SJSA1 (cell line): Measurements from ENCODE around the gene NEURL1. TPM values are rescaled to one million over a fixed set of nuclear protein-coding genes. Genes with fewer than 3 reads are reported as not detected.
A peak's percentile ranks its signal among the peaks of the same experiment; 100 is the strongest.
"Not testable (repeated sequence)": the region's sequence is repeated elsewhere in the genome, so short reads cannot be mapped to it uniquely, and the experiment has no call there.

Experiments
- DNase-seq, 2 experiments: peaks; one replicate each; pipeline ENCODE4 v3.0.0-alpha.2; 2015 to 2020; ENCODE audit warnings: low spot score in 2 of 2, low read depth in 1 of 2
- H3K27ac ChIP-seq: fragments of 250-450 bp; sonication (Bioruptor Pico); 2 replicates; pipeline ENCODE4 v1.5.1; 2020; ENCODE audit warnings: mild to moderate bottlenecking, moderate library complexity
- H3K27me3 ChIP-seq: fragments of 250-450 bp; sonication (Bioruptor Pico); replicated peaks from 2 replicates; pipeline ENCODE4 v1.5.1; 2020; ENCODE audit warnings: mild to moderate bottlenecking, moderate library complexity
- H3K36me3 ChIP-seq: fragments of 250-450 bp; sonication (Bioruptor Pico); 2 replicates; pipeline ENCODE4 v1.5.1; 2020; ENCODE audit warnings: mild to moderate bottlenecking
- H3K4me1 ChIP-seq: fragments of 250-450 bp; sonication (Bioruptor Pico); replicated peaks from 2 replicates; pipeline ENCODE4 v1.6.1; 2021; ENCODE audit warnings: mild to moderate bottlenecking
- H3K4me3 ChIP-seq: fragments of 250-450 bp; sonication (Bioruptor Pico); 2 replicates; pipeline ENCODE4 v1.5.1; 2020; ENCODE audit warnings: mild to moderate bottlenecking
- H3K9me3 ChIP-seq: fragments of 250-450 bp; sonication (Bioruptor Pico); replicated peaks from 2 replicates; pipeline ENCODE4 v1.5.1; 2020; ENCODE audit warnings: mild to moderate bottlenecking
- total RNA-seq: library from RNA; depleted of rRNA; stranded (reverse); fragments of >200 nt; shearing (Covaris generic); gene quantifications from 2 replicates; pipeline ENCODE4 v1.2.3, GENCODE V29; 2014

NEURL1 gene
- total RNA-seq, 1 experiment from 2014 or later = not detected

DNA sequence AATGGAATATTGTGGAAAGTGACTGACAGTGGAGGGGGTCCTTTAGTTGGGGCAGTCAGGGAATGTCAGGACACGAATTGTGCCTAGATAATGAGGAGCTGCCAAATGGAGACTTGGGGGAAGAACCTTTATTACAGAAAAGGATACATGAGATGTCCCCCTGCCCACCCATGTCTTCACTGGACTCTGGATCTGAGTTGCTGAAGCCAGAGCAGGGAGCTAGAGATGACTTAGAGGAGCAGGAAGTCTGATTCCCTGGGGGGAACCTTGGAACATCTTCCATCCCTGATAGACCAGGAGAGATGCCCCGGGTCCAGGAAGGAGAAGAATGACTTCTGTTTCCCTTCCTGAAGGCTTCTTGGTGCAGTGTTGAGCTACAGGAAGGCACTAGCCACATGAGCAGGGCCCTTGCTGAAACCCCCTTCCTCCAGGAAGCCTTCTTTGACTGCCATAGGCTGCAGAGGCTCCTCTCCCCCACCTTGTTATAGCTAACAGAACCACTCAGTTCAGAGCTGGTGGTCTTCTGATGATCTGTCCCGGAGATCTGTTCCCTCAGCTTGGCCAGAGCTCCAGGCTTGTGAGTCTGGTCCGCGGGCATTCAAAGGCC is 747 bp upstream of the NEURL1 start:
- Histone ChIP-seq H3K4me1 (peaks cover 22% of the 10 kb centered on the region), H3K27ac (no peak overlapping the region), H3K9me3 (0 out of 2 replicates have a peak, but pooled peaks cover 3% of the 10 kb centered on the region), H3K36me3 (no peaks in the 10 kb centered on the region), H3K27me3 (peaks cover 56% of the 10 kb centered on the region), H3K4me3 (no peak overlapping the region)
- no peak for DNase-seq

DNA sequence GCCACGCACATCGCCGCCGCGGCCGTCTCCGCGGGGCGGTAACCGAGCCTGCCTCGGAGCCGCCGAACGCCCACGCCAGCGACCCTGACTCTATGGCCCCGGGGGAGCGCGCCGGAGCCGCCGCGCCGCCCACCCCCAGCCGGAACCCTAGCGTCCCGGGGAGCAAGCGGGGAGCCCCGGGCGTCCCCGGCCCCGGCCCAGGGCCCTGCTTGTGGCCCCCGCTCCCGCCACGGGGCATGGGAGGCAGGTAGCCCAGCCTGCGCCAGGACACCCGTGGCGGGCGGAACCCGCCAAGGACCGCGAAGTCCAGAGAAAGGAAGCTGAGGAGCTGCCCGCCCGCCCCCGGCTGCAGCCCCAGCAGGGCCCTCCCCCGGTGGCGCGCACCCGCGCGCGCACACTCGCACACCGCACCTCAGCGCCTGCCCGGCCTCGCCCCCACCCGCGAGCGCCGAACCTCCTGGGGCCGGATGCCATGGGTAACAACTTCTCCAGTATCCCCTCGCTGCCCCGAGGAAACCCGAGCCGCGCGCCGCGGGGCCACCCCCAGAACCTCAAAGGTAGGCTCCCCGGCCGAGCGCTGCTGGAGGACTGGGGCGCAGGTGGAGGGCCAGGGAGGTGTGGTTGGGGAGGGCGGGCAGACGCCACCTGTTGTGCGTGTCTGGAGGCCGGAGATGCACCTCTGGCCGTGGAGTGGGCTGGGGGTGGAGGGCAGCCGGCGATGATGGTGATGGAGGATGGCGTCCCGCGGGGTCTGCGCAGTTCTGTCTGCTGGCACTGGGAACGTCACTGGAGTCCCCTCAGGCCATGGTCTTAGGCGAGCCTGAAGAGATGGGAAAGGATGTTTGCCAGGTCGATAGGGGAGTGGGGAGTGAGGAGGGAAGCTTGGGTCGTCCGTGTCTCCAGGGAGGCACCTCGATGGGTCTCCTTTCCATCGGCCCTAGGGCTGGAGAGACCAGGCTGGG is 692 bp downstream of the NEURL1 start:
- Histone ChIP-seq H3K27me3 (peaks cover 67% of the 10 kb centered on the region), H3K27ac (no peak overlapping the region)

DNA sequence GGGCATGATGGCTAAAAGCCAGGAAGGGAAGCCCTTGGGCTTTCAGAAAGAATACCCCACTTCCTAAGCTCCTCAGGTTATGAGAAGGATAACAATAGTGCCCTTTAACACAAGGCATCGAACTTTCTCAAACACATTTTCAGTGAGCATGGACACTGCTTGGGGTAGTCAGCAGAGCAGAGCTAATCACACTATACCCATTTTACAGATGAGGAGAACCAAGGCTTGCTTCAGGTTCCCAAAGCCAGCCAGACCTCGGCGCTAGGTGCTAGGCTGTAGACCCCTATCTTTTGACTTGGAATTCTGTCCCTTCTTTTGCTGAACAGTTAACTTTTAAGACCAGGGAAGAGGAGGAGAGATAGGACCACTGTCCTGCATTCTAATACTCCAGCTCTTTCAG is 1.8 kb downstream of the NEURL1 start:
- Histone ChIP-seq H3K9me3 (0 out of 2 replicates have a peak, but pooled peaks cover 3% of the 10 kb centered on the region), H3K27me3 (peaks cover 75% of the 10 kb centered on the region), H3K27ac (no peak overlapping the region), H3K4me1 (peaks cover 22% of the 10 kb centered on the region), H3K36me3 (no peaks in the 10 kb centered on the region), H3K4me3 (no peak overlapping the region)
- DNase-seq = no peak

More for the DNA sequence above, 692 bp downstream of the NEURL1 start:
- peaks cover 22% of the 10 kb centered on the region for H3K4me1 ChIP-seq
- H3K4me3 ChIP-seq = no peak overlapping the region
- no peak for DNase-seq
- 0 out of 2 replicates have a peak, but pooled peaks cover 3% of the 10 kb centered on the region for H3K9me3 ChIP-seq
- no peaks in the 10 kb centered on the region for H3K36me3 ChIP-seq

DNA sequence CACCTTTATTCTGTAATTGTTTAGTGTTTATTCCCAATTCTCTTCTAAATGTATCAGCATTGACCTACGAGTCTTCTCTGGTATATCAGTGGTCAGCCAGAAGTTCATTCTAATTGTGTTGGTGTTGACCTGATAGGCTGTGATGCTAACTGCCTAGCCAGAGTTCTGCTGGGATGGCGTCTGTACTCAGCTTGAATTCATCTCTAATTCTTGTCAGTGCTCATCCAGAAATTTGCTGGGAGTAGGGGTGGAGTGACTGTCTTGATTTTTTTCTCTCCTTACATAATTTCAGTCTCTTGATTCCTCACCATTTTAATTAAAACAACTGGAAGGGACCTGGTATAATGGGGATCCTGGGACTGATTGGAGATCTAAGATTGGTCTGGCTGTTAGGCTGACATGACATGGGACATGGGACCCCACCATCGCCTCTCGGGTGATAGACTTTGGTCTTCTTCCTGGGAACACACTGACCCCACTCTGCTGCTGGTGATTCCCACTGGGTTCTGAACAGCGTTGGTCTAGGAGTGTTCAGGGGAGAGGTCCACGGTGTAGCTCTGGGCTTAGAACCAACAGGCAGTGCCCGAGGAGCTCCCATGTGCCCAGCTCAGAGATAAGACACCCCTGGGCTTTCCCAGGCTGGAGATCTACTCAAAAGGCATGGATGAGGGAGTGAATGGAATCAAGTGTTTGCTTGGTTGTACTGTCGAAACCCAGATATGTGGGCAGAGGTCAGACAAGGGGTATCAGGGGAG is 3.8 kb downstream of the NEURL1 start:
- H3K27me3 ChIP-seq = peaks cover 91% of the 10 kb centered on the region
- H3K4me1 ChIP-seq = peaks cover 14% of the 10 kb centered on the region
- no peaks in the 10 kb centered on the region for H3K36me3 ChIP-seq
- DNase-seq = no peak
- H3K4me3 ChIP-seq = no peak overlapping the region
- 0 out of 2 replicates have a peak, but pooled peaks cover 3% of the 10 kb centered on the region for H3K9me3 ChIP-seq
- no peak overlapping the region for H3K27ac ChIP-seq

DNA sequence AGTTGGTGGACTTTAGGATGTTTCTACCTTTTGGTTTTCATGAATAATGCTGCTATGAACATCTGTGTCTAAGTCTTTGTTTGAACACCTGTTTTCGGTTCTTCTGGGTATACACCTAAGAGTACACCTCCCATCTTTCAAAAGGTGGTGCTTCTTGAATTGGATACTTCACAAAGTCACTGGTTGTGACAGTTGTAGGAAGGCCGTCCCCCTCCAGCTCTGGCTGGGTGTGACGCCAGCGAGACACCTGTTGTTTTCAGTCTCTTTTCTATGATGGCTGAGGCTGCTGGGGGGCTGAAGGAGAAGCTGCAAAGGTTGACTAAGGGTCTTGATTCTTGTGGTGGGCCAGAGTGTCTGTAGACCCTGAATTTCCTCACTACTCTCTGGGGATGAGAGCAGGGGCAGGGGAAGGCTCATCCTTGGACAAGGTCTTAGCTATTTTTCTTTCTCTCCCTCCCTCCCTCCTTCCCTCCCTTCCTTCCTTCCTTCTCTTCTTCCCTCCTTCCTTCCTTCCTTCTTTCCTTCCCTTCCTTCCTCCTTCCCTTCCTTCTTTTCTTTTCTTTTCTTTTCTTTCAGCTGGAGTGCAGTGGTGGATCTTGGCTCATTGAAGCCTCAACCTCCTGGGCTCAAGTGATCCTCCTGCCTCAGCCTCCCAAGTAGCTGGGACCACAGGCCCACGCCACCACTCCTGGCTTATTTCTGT is 5.6 kb downstream of the NEURL1 start:
- H3K4me1 ChIP-seq = peaks cover 5% of the 10 kb centered on the region
- H3K27ac ChIP-seq = no peak overlapping the region
- 0 out of 2 replicates have a peak, but pooled peaks cover 3% of the 10 kb centered on the region for H3K9me3 ChIP-seq
- no peak for DNase-seq
- no peak overlapping the region for H3K4me3 ChIP-seq
- no peaks in the 10 kb centered on the region for H3K36me3 ChIP-seq
- H3K27me3 ChIP-seq = peaks cover 85% of the 10 kb centered on the region

DNA sequence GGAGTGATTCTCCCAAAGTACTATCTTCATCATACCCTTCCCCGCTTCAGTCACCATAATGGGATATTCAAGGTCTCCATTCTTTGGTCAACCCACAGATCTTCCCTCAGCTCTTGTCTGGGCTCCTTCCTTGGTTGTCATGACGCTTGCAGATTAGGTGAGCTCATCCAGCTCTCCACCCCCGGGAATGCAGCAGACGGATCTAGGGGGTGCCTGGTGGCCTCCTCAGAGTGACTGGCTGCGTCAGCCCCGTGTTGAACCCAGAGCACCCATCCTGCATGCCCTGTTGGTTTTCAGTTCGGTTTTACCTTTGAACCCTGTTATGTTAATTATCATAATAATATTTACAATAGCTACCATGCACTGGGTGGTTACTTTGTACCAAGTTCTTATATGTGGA is 6.4 kb downstream of the NEURL1 start:
- H3K4me3 ChIP-seq = no peak overlapping the region
- 0 out of 2 replicates have a peak, but pooled peaks cover 3% of the 10 kb centered on the region for H3K9me3 ChIP-seq
- H3K27ac ChIP-seq = no peak overlapping the region
- peaks cover 77% of the 10 kb centered on the region for H3K27me3 ChIP-seq
- no peaks in the 10 kb centered on the region for H3K36me3 ChIP-seq
- no peak for DNase-seq
- peaks cover 8% of the 10 kb centered on the region for H3K4me1 ChIP-seq

DNA sequence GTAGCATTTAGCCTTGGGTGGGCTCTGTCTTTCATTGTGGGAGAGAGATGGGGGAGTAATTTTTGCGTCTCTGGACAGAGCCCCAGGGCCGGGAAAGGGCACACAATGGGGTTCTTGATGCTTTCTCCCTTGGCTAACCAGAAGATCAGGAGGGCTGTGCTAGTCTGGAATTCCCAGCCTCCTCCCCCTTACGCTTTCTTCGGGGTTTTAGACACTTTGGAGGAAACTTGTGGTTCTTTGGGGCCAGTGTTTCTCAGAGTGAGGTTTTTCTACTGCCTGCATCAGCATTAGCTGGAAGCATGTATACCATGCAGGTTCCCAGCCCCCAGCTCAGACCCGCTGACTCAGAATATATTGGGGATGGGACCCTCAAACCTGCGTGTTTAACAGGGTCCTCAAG is 7.0 kb downstream of the NEURL1 start:
- peaks cover 11% of the 10 kb centered on the region for H3K4me1 ChIP-seq
- no peak overlapping the region for H3K4me3 ChIP-seq
- 0 out of 2 replicates have a peak, but pooled peaks cover 3% of the 10 kb centered on the region for H3K9me3 ChIP-seq
- DNase-seq = no peak
- no peaks in the 10 kb centered on the region for H3K36me3 ChIP-seq
- peaks cover 75% of the 10 kb centered on the region for H3K27me3 ChIP-seq
- H3K27ac ChIP-seq = no peak overlapping the region

DNA sequence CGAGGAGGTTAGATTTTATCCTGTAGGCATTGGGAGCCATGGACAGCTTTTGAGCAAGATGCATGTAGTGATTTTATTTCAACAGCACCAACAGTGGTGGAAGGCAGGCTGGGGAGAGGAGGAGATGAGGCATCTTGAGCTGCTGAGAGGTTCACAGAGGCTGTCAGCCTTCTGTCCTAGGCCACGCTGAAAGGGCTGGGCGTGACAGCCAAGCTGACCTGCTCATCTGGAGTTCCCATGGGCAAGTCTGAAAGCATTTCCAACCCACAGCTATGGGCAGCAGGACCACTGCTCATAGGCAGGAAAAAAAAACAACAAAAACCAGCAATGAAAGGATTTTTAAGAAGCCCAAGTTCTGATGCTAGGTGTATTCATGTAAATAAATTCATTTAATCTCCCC is 7.7 kb downstream of the NEURL1 start:
- Histone ChIP-seq H3K36me3 (no peaks in the 10 kb centered on the region), H3K27ac (no peak overlapping the region), H3K4me3 (no peak overlapping the region), H3K27me3 (peaks cover 75% of the 10 kb centered on the region), H3K4me1 (peaks cover 11% of the 10 kb centered on the region), H3K9me3 (0 out of 2 replicates have a peak, but pooled peaks cover 3% of the 10 kb centered on the region)
- no peak for DNase-seq

DNA sequence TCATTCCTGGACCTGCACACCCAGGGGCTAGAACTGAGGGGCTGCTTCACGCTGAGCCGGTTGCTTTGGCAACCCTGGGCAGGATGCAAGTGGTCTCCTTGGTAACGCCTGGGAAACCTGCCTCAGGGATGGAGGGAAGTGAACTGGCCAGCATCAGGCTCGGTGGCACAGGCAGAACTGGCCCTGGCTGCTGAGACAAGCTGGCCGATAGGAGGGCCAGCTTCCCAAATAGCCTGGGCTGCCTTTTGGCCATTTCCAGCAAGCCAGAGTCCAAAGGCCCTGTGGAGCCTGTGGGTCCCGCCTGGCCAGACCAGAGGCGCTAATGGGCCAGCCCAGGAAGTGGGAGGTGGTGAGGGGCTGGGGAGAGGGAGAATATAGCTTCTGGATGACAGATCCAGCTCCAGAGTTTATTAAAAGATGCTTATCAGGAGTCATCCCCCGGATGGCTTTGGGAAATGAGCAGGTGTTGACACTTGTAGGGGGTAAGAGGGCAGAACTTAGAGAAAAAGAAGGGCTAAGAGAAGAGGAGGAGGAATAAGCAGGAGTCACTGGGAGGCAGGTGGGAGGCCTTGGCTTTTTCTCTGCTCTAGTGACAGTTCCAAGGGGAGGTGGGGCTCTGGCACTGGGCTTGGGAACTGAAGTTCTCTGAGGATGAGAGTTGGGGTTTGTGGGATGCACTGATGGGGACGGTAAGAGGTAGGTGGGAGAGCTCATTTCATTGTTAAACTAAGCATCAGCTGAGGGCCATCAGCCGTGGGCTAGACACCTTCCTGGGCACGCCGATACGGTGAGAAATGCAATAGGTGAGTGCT is 9.6 kb downstream of the NEURL1 start:
- Histone ChIP-seq H3K27me3 (peaks cover 71% of the 10 kb centered on the region), H3K9me3 (no peaks in the 10 kb centered on the region), H3K27ac (no peak overlapping the region), H3K4me3 (no peak overlapping the region), H3K4me1 (peaks cover 11% of the 10 kb centered on the region), H3K36me3 (no peaks in the 10 kb centered on the region)
- DNase-seq = no peak

DNA sequence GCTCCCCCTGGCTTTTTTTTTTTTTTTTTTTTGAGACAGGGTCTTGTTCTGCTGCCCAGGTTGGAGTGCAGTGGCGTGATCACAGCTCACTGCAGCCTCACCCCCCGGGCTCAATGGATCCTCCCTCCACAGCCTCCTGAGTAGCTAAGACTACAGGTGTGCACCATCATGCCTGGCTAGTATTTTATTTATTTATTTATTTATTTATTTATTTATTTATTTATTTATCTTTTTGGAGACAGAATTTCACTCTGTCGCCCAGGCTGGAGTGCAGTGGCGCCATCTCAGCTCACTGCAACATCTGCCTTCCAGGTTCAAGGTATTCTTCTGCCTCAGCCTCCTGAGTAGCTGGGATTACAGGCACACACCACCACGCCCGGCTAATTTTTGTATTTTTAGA is 10.3 kb downstream of the NEURL1 start:
- Histone ChIP-seq H3K4me1 (peaks cover 11% of the 10 kb centered on the region), H3K27me3 (peaks cover 73% of the 10 kb centered on the region), H3K27ac (peak overlapping the region; percentile 18; the same call in 1 of the 2 replicates)
- not testable (repeated sequence) for H3K36me3 ChIP-seq, DNase-seq, H3K9me3 ChIP-seq, H3K4me3 ChIP-seq

DNA sequence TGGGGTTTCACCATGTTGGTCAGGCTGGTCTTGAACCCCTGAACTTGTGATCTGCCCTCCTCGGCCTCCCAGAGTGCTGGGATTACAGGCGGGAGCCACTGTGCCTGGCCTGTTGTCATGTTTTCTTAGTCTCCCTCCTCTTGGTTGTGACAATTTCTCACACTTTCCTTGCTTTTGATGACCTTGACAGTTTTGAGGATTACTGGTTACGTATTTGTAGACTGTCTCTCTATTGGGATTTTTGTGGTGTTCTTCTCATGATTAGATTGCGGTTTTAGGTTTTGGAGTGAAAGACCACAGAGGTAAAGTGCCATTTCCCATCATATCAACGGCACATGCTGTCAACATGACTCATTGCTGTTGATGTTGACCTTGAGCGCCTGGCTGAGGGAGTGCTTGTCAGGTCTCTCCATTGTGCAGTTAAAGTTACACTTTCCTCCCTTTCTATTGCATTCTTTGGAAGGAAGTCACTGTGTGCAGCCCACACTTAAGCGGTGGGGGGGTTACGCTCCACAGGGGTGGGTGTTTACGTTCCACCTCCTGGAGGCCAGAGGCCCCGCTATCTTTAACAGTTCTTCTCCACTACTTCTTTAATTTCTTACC is 10.8 kb downstream of the NEURL1 start:
- Histone ChIP-seq H3K4me1 (peaks cover 11% of the 10 kb centered on the region), H3K36me3 (no peaks in the 10 kb centered on the region), H3K27ac (peak overlapping the region; percentile 18; the same call in 1 of the 2 replicates), H3K27me3 (peaks cover 70% of the 10 kb centered on the region), H3K9me3 (no peaks in the 10 kb centered on the region), H3K4me3 (no peak overlapping the region)
- peak; percentile 95 to 97 for DNase-seq

DNA sequence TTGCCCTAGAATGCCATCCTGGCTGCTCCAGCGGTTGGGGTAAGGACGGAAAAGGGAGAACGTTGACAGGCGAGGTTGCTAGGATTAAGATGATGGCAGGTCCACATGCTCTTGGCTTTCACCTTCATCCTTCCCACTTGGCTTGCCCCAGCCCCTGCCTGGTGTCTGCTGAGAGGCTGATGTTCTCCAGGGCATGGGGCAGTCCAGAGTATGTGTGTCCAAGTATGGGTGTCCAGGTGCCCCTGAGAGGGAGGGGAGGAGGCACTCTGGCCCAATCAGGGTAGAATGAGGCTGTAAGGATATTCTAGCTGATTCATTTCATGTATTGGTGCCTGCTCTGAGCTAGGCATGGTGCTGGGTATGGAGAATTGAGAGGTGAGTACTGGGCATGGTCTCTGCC is 12.6 kb downstream of the NEURL1 start:
- H3K27me3 ChIP-seq = peaks cover 69% of the 10 kb centered on the region
- H3K4me3 ChIP-seq = no peak overlapping the region
- H3K9me3 ChIP-seq = no peaks in the 10 kb centered on the region
- H3K4me1 ChIP-seq = peaks cover 11% of the 10 kb centered on the region
- no peaks in the 10 kb centered on the region for H3K36me3 ChIP-seq
- DNase-seq = no peak
- no peak overlapping the region for H3K27ac ChIP-seq
